Dedifferentiated amniotic fluid mesenchymal stem cell (primary cell): ENCODE data around the gene ALOX12.
A peak's percentile ranks its signal among the peaks of the same experiment; 100 is the strongest.

Experiments
- DNase-seq: peaks from one replicate; pipeline ENCODE4 v3.0.0-alpha.2; 2016; ENCODE audit errors: extremely low spot score

ALOX12 gene

DNA sequence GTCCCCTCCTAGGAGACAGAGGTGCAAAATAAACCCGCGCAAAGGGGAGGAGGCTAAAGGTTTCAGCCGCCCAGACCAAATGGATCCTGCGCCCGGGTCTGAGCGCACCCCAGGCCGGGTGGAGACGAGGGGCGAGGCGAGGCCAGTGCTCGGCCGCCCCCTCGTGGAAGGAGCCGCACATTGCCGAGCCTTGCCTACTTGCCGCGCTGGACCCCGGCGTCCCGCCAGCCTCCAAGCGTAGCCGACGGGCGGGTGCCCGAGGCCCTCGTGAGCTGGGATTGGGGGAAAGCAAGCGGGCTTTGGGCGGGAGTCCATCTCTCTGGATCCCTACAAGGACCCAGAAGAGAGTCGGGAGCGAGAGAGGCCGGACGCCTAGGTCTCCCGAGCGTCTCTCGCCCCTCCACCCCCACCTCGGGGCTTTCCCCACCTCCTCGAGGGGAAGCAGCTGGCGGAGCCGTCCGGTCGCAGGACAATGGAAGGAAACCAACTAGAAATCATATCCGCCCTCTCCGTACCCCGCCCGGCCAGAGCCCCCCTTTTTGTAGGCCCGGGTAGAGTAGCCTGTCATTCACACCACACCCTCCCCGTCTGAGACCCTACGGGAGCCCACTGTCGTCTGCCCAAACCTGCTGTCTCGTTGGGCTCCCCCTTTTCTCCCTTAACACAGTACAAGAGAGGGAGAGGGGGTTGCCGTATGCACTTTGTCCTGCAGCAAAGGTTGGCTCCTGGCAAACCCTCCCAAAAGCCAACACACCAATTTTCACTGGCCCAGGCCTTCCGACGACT, 26.3 kb downstream of the ALOX12 start:
- no peak for DNase-seq

DNA sequence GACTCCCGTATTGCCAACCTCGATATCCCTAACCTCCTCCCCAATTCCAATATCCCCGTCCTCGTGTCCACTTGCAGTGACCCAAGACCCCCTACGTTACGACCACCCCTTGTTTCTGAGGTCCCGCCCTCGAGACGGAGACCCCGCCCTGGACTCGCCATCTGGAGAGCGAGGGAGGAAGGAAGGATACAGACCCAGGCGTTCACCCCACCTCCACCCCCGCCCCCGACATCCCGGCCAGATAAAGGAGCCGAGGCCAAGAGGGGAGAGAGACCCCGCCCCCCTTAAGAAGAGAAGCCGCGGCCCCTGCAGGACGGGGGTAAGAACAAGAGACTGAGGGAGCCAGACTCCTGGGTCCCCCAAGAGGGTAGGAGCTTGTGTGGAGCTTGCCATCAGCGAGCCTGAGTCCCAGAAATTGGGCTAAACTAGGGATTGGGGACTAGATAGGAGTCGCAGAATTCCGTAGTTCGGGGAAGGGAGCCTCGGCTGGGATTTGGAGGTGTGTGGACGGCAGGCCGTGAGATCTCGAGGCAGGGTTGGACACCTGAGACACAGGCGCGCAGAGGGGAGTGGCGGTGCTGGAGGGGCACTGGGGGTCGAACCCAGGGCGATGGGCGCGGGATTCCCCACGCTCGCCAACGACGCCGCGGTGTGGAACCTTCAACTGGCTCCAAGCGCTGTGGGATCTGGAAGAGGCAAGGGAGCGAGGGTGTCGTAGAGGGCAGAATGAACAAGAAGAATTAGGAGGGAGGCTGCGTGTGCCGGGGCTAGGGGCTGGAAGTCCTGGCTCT, 27.1 kb downstream of the ALOX12 start, which contains the start of gene BCL6B:
Gene BCL6B, plus strand, starts transcription at position 270 of the 791 bp plus-strand sequence. CDS start 622 bp downstream, outside the sequence.
- no peak for DNase-seq

DNA sequence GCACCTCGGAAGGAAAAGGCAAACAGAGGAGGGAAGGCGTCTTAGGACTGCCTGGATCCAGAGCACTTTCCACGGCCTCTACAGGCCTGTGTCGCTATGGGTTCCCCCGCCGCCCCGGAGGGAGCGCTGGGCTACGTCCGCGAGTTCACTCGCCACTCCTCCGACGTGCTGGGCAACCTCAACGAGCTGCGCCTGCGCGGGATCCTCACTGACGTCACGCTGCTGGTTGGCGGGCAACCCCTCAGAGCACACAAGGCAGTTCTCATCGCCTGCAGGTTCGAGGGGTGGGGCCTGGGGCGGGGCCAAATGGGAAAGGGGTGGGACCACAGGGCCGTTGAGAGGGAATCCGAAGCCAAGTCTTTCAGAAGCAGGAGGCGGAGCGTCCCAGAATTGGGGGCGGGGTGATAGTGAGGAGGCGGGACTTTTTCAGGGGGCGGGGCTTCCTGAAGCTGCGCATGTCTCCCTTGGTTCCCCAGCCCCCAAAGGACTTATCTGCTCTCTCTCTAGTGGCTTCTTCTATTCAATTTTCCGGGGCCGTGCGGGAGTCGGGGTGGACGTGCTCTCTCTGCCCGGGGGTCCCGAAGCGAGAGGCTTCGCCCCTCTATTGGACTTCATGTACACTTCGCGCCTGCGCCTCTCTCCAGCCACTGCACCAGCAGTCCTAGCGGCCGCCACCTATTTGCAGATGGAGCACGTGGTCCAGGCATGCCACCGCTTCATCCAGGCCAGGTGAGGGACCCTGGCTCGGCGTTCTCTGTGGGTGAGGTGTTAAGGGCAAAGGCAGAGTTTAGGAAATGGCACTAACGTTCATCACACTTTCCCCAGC, 27.9 kb downstream of the ALOX12 start:
- DNase-seq: no peak

DNA sequence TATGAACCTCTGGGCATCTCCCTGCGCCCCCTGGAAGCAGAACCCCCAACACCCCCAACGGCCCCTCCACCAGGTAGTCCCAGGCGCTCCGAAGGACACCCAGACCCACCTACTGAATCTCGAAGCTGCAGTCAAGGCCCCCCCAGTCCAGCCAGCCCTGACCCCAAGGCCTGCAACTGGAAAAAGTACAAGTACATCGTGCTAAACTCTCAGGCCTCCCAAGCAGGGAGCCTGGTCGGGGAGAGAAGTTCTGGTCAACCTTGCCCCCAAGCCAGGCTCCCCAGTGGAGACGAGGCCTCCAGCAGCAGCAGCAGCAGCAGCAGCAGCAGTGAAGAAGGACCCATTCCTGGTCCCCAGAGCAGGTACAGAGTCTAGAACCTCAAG, 28.5 kb downstream of the ALOX12 start:
- DNase-seq: no peak

DNA sequence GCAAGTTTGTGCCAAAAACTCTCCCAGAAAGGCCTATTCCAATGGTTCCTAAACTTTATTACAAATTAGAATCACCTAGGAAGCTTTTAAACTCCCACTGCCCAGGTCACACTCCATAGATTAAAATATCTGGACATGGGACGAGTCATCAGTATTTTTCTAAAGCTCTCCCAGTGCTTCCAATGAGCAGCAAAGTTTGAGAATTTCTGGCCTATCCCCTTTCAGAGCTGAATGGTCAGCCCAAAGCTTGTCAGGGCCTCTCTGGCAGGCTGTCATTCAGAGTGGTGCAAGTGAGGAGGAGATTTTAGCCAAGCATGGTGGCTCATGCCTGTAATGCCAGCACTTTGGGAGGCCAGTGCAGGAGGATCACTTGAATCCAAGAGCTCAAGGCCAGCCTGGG, 29.4 kb downstream of the ALOX12 start:
- DNase-seq: no peak

DNA sequence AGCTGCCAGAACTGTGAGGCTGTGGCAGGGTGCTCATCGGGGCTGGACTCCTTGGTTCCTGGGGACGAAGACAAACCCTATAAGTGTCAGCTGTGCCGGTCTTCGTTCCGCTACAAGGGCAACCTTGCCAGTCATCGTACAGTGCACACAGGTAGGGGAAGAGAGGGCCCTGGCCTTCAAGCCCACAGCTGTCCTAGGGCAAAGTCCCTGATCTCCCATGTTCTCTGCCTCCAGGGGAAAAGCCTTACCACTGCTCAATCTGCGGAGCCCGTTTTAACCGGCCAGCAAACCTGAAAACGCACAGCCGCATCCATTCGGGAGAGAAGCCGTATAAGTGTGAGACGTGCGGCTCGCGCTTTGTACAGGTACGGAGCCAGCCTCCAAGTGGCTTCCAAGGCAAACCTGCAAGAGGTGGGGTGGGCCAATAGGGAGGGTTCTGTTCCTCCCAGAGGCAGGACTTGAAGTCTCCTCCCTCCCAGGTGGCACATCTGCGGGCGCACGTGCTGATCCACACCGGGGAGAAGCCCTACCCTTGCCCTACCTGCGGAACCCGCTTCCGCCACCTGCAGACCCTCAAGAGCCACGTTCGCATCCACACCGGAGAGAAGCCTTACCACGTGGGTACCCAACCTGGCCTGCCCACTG, 30.7 kb downstream of the ALOX12 start:
- DNase-seq: no peak

DNA sequence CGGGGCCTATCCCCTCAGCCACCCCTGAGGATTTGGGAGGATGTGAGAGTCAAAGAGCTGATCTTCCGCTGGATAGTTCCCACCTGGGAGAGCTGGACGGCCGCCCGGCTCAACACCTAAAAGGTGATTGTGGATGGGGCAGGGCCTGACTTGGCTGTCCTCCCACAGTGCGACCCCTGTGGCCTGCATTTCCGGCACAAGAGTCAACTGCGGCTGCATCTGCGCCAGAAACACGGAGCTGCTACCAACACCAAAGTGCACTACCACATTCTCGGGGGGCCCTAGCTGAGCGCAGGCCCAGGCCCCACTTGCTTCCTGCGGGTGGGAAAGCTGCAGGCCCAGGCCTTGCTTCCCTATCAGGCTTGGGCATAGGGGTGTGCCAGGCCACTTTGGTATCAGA, 31.5 kb downstream of the ALOX12 start:
- DNase-seq: no peak

DNA sequence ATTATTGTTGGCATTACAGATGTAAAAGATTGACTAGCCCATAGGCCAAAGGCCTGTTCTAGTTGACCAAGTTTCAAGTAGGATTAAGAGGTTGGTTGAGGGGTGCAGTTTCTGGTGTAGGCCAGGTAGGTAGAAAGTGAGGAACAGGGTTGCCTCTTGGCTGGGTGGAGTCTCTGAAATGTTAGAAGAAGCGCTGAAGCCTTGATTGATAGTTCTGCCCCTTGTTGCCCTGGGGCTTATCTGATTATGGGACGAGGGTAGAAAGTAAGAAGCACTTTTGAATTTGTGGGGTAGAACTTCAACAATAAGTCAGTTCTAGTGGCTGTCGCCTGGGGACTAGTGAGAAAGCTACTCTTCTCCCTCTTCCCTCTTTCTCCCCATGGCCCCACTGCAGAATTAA, 33.2 kb downstream of the ALOX12 start:
- DNase-seq: no peak

DNA sequence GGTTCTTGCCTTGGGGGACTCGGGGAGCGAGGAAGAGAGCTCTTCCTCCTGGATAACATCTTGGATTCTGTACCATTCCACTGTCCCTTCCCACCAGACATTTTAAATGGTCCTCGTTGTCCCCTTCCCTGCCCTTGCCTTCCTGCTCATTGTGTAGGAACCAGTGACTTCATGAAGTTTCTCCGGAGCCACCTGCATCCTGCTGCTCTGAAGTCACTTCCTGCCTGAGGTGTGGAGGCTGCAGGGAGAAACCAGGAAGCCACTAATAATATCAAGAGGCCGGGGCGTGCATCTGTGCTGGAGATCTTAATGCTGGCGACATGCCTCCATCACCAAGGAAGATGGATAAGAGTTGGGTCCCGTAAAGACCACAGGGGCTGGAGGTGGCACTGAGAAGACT, 33.8 kb downstream of the ALOX12 start:
- DNase-seq: no peak

DNA sequence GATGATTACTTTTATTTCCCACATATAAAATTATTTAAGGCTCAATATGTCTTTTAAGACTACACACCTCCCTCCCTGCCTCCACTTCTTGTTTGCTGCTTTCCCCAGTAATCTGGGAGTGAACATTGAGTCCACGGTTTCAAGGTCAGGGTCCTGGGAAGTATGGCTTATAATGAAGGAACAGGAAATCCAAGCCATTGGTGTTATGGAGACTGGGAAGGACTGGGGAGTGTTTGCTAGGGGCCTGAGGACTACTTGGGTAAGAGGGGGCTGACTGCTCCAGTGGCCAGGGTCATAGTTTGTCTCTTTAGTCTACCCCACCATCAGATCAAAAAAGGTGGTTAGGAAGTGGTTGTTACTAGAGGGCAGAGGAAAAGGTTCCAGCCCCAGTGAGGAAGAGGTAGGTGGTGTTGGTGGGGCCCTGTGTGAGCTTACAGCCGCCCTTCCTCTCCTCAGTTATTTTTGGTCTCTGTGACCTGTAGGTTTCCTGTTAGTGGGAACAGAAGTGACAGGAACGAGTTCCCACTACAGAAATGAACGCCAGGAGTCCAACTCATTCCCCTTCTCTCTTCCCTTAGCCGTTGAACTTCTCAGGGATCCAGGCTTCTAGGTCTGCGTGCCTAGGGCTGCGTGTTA, 39.2 kb downstream of the ALOX12 start:
- DNase-seq: no peak

DNA sequence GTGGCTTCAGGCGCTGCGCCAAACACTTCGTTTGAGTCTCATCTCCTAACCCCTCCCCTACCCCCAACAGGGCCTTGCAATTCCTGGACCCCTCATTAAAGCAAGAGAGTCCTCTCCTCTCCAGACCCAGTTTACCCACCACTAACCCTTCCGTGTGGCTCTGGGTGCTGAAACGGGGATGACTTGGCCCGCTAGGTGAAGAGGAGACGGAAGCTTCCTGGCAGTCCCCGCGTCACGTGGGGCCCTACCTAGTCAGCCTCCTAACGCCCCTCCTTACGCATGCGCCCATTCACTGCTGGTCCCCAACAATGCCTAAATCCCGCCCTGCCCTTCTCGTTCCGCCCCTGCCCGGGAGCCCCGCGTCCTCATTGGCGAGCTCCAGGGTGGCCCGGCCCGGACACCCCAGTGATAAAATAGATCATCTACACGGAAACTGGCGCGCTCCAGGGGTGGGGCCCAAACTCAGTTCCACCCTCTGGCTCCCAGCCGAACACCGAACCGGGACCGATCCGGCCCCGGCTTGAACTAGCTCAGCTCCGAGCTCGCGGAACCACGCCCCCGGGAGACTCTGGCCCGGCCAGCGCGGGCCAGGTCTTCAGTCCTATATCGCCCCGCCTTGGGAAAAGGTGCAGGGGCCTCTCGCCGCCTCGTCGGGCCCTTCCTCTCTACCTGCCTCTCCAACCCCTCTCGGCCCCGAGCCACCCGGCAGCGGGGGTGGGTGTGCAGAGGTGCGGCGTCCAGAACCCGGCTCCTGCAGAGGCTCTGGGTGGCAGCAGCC, 39.9 kb downstream of the ALOX12 start, which contains the start of gene SLC16A13:
Gene SLC16A13, plus strand, starts transcription at position 425 of the 778 bp plus-strand sequence. CDS start 368 bp downstream, outside the sequence.
- peak; percentile 81 for DNase-seq

DNA sequence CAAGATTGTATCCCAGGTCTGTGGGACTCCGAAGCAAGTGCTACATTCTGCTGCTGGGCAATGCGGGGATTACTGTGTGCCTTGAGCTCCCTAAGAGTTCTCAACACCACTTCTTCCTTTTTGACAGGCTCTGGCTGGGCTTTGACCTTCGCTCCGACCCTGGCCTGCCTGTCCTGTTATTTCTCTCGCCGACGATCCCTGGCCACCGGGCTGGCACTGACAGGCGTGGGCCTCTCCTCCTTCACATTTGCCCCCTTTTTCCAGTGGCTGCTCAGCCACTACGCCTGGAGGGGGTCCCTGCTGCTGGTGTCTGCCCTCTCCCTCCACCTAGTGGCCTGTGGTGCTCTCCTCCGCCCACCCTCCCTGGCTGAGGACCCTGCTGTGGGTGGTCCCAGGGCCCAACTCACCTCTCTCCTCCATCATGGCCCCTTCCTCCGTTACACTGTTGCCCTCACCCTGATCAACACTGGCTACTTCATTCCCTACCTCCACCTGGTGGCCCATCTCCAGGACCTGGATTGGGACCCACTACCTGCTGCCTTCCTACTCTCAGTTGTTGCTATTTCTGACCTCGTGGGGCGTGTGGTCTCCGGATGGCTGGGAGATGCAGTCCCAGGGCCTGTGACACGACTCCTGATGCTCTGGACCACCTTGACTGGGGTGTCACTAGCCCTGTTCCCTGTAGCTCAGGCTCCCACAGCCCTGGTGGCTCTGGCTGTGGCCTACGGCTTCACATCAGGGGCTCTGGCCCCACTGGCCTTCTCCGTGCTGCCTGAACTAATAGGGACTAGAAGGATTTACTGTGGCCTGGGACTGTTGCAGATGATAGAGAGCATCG, 42.4 kb downstream of the ALOX12 start:
- DNase-seq: no peak

DNA sequence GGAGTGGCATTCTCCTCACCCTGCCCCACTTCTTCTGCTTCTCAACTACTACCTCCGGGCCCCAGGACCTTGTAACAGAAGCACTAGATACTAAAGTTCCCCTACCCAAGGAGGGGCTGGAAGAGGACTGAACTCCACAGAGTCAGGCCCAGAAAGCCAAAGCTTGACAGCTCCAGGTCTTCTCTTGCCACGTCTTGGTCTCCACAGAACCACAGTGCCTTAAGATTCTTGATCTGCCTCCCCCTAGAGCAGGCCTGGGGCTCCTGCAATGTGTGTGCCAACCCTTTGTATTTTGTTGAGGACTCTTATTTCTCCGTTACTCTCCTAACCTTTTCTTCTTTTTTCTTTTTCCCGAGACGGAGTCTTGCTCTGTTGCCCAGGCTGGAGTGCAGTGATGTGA, 44.0 kb downstream of the ALOX12 start:
- no peak for DNase-seq

DNA sequence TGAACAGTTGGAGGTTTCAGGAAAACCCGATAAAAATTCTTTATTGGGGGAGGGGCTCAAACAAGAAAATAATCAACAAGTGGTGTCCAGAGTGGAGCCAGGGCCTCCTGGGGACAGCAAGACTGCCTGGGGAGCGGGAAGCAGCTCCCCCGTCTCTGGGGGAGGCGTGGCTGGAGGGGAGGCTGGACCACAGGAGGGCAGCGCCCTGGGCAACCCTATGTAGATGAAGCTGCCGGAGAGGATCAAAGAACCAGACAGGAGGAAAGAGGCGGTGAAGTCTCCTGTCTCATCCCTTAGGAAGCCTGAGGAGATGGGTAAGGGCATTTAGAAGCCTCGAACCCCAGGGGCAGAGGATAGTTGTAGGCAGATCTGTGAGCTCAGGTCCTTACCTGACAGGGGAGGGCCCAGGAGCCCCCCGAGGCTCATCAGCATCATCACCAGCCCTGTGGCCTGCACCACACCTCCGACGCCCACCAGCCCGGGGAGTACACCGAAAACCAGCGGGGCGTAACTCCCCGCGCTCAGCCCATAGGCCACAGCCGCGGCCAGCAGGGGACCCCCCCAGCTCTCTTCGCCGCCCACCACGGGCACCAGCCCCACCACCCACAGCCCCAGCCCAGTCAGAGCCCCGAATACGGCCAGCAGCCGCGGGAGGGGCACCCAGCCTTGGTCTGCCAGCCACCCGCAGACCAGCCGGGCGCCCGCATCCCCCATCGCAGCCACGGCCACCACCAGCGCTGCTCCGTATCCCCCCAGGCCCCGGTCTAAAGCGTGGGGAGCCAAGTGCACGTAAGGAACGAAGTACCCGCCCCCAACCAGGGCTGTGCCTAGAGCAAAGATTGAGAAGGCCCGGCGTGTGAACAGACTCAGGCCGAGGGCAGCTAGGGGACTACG, 46.0 kb downstream of the ALOX12 start:
- DNase-seq: no peak

DNA sequence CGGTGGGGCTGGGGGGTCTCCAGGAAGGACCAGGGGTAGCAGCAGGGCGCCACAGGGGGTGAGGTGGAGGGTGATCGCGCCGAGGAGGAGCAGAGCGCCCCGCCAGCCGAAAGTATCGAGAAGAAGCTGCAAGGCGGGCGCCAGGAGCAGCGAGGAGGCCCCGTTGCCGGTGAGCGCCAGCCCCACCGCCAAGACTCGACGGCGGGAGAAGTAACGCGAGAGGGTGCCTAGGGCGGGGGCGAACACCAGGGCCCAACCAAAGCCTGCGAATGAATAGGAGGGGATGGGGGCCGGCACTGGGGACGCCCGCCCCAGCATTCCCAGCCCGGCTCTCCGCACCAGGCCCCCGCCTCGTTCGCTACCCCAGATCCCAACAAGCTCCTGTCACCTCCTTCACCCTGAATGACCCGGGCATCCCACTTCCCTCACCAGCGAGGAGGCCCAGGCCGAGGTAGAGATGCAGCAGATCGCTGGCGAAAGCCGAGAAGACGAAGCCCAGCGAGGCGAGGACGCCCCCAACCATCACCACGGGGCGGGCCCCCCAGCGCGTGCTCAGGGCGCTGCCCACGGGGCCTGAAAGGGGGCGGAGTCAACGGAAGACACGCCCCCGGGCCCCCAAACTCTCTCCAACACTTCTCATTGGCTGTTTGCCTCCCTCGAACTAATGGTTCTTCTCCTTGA, 46.8 kb downstream of the ALOX12 start:
- DNase-seq: no peak

DNA sequence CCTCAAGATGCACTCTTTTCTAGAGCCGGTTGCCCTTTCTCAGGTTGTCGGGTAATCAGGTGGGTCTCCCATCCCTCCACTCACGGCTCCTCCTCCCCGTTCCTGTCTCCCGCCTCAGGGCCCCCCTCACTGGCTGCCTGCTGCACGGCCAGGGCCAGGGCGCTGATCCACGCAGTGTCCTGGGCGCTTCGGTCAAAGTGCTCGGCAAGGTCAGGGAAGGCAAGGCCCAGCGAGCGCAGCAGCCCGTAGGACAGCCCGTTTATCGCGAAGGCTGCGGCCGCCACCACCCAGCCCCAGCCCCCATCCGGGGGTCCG, 47.3 kb downstream of the ALOX12 start:
- DNase-seq: no peak

DNA sequence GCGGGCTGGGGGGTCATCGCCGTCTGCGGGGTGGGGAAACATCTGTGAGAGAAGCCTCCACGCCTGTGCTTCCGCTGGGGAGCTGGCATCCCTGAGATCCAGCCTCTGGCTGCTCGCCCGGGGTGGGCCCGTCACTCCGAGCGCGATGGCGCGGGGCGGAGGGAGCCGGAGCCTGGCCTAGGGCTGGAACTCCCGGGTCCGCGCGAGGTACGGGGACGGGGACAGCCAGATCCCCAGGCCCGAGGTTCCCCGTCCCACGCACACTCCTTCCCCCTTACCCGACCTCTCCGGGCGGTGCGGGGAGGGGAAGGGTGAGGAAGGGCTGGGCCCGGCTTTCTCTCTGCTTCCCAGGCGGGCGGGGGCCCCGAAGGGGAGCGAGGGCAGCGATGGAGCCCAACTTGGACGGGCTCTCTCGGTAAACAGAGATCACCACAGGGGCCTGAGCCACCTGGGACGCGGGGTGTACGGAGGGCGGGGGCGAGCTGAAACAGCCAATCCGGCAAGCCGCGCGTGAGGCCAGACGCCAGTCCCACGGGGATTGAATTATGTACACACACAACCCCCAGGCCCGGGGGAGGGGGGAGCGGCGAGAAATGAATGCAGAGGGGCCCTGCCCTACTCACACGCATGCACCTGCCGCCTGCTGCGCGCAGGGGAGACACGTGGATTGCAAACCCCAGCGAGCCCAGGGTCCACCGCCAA, 47.8 kb downstream of the ALOX12 start, which contains the start of gene SLC16A11:
Gene SLC16A11, minus strand, starts transcription at position 596 of the 702 bp plus-strand sequence. Its CDS starts 579 bp downstream, at position 17.
- no peak for DNase-seq
